IMR-90 (cell line): Measurements from ENCODE around the gene COX6B1.

Source experiments
- BHLHE40 ChIP-seq: fragments of 150-350 bp; IDR thresholded peaks from 2 replicates; pipeline ENCODE4 v1.6.1; 2016; ENCODE audit warnings: mild to moderate bottlenecking, low read depth, low read length
- CEBPB ChIP-seq: IDR thresholded peaks from 2 replicates; pipeline ENCODE4 v1.6.1; 2012; ENCODE audit warnings: low read depth, low read length, improper control_type of control experiment
- CHD1 ChIP-seq: IDR thresholded peaks from 2 replicates; pipeline ENCODE4 v1.6.1; 2012; ENCODE audit warnings: low read depth, low read length, improper control_type of control experiment
- CTCF ChIP-seq: conservative IDR thresholded peaks from 2 replicates; pipeline ENCODE4 v1.5.1; 2012; ENCODE audit warnings: mild to moderate bottlenecking, low read depth, low read length, improper control_type of control experiment
- ELK1 ChIP-seq: fragments of 150-350 bp; IDR thresholded peaks from 2 replicates; pipeline ENCODE4 v1.6.1; 2016; ENCODE audit warnings: low read depth, mild to moderate bottlenecking, low read length, moderate library complexity, borderline replicate concordance
- FOS ChIP-seq: fragments of 150-350 bp; IDR thresholded peaks from 2 replicates; pipeline ENCODE4 v1.6.1; 2016; ENCODE audit warnings: low read depth, low read length
- MAFK ChIP-seq: IDR thresholded peaks from 2 replicates; pipeline ENCODE4 v1.6.1; 2012; ENCODE audit warnings: low read depth, low read length, improper control_type of control experiment
- MAZ ChIP-seq: IDR thresholded peaks from 2 replicates; pipeline ENCODE4 v1.6.1; 2012; ENCODE audit warnings: low read depth, mild to moderate bottlenecking, low read length, improper control_type of control experiment, moderate library complexity, borderline replicate concordance
- POLR2A ChIP-seq: IDR thresholded peaks from 2 replicates; pipeline ENCODE4 v1.6.1; 2012; ENCODE audit warnings: mild to moderate bottlenecking, low read depth, low read length
- RAD21 ChIP-seq: IDR thresholded peaks from 2 replicates; pipeline ENCODE4 v1.6.1; 2012; ENCODE audit warnings: low read length, improper control_type of control experiment
- RFX5 ChIP-seq: IDR thresholded peaks from 2 replicates; pipeline ENCODE4 v1.8.0; 2012; ENCODE audit warnings: low read depth, mild to moderate bottlenecking, low read length, moderate library complexity
- SMC3 ChIP-seq: fragments of 150-350 bp; IDR thresholded peaks from 2 replicates; pipeline ENCODE4 v1.6.1; 2016; ENCODE audit warnings: low read depth, mild to moderate bottlenecking, antibody characterized with exemption, low read length, moderate library complexity
- USF2 ChIP-seq: fragments of 150-350 bp; IDR thresholded peaks from 2 replicates; pipeline ENCODE4 v1.6.1; 2017; ENCODE audit warnings: mild to moderate bottlenecking, antibody characterized with exemption, low read length, low read depth

- TF ChIP-seq CTCF (no peak), SMC3 (no peak), POLR2A (no peak), BHLHE40 (no peak), CEBPB (no peak), ELK1 (no peak), CHD1 (no peak), RAD21 (no peak), RFX5 (no peak), MAFK (no peak), MAZ (no peak), USF2 (no peak), FOS (no peak)
Observed at GRCh38 chr19:35693422-35693821, 45.3 kb downstream of the COX6B1 start.
